Duodenal mucosa (tissue), 2 donors: ENCODE measurements around the gene BSG.

Experiments used
- H3K27ac ChIP-seq: one replicate; pipeline ENCODE4 v1.7.0; 2013; ENCODE audit warnings: low read depth, low read length
- H3K27me3 ChIP-seq, 2 donors: one replicate each; pipeline ENCODE4 v1.7.0; 2013; ENCODE audit warnings: low read length in 2 of 2, control low read depth in 1 of 2; ENCODE audit not compliant: insufficient read depth in 2 of 2, control insufficient read depth in 1 of 2
- H3K36me3 ChIP-seq, 2 donors: one replicate each; pipeline ENCODE4 v1.7.0; 2013; ENCODE audit warnings: low read length in 2 of 2, control low read depth in 1 of 2; ENCODE audit not compliant: insufficient read depth in 2 of 2, control insufficient read depth in 1 of 2
- H3K4me1 ChIP-seq, 2 donors: one replicate each; pipeline ENCODE4 v1.7.0; 2013; ENCODE audit warnings: low read length in 2 of 2, control low read depth in 1 of 2; ENCODE audit not compliant: insufficient read depth in 2 of 2, control insufficient read depth in 1 of 2
- H3K4me3 ChIP-seq, 2 donors: one replicate each; pipeline ENCODE4 v1.7.0; 2013; ENCODE audit warnings: low read length in 2 of 2, low read depth in 1 of 2
- H3K9ac ChIP-seq, 2 donors: one replicate each; pipeline ENCODE4 v1.7.0; 2013; ENCODE audit warnings: low read length in 2 of 2, low read depth in 1 of 2
- H3K9me3 ChIP-seq, 2 donors: one replicate each; pipeline ENCODE4 v1.7.0; 2013; ENCODE audit warnings: low read length in 2 of 2, control low read depth in 1 of 2; ENCODE audit not compliant: control insufficient read depth in 1 of 2

Gene BSG

GRCh38 chr19:556611-557382 lies 15.6 kb upstream of the BSG start:
- H3K9ac ChIP-seq: no peak overlapping the region
- no peaks in the 10 kb centered on the region for H3K36me3 ChIP-seq
- H3K4me3 ChIP-seq: no peak overlapping the region
- peaks cover 0 to 2% of the 10 kb centered on the region in 2 donors for H3K27me3 ChIP-seq
- H3K4me1 ChIP-seq: no peaks in the 10 kb centered on the region
- H3K27ac ChIP-seq: no peak overlapping the region
- no peaks in the 10 kb centered on the region for H3K9me3 ChIP-seq

DNA sequence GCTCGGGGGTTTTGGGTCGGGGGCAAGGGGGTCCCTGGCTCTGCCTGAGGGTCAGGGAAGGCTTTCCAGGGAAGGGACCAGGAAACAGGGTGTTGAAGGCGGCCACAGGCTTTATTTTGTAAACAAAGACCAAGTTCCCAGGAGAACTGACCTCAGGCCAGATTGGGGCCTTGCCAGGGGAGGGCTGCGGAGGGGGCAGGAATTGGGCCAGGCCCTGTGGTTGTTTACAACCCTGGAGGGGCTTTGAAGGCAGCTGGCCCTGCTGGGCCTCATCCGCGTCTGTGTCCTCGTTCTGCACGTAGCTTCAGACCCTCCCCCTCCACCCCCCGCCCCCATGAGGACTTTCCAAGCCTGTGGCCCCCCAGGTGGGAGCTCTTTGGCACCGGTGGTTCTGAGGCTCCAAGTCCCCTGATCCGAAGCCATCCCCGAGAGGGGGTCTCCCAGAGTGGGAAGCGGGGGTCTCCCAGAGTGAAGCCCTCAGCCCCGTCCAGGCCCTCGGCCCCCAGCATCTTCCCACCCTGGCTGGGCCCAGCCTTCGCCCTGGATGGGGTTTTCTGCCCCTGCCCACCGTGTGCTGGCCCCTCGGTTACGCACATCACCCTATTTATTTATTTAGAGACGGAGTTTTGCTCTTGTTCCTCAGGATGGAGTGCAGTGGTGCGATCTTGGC lies 13.5 kb upstream of the BSG start:
- H3K27me3 ChIP-seq: peaks cover 0 to 2% of the 10 kb centered on the region in 2 donors
- no peak overlapping the region for H3K27ac ChIP-seq
- no peaks in the 10 kb centered on the region for H3K9me3 ChIP-seq
- no peak overlapping the region for H3K4me3 ChIP-seq
- no peaks in the 10 kb centered on the region for H3K4me1 ChIP-seq
- no peak overlapping the region for H3K9ac ChIP-seq
- H3K36me3 ChIP-seq: no peaks in the 10 kb centered on the region

DNA sequence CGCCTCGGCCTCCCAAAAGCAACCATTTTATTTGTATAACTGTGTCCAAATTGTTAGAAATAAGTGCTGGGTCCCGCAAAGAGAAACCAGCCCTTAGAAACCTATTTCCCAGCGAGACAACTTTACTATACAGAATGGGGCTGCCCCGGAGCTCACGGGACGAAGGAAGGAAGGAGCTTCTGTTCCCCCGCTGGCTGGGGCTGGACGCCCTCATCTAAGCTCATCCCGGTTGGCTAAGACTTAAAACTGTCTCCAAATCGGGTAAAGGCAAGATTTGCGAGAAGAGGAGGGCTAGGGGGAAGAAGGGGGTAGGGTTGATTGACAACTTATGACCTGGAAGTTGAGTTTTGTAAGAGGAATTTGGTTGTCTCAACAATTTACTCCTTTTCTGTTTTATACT lies 12.3 kb upstream of the BSG start:
- H3K36me3 ChIP-seq: no peaks in the 10 kb centered on the region
- H3K27ac ChIP-seq: no peak overlapping the region
- H3K4me1 ChIP-seq: no peaks in the 10 kb centered on the region
- peaks cover 0 to 2% of the 10 kb centered on the region in 2 donors for H3K27me3 ChIP-seq
- H3K9me3 ChIP-seq: no peaks in the 10 kb centered on the region
- no peak overlapping the region for H3K4me3 ChIP-seq
- H3K9ac ChIP-seq: no peak overlapping the region

DNA sequence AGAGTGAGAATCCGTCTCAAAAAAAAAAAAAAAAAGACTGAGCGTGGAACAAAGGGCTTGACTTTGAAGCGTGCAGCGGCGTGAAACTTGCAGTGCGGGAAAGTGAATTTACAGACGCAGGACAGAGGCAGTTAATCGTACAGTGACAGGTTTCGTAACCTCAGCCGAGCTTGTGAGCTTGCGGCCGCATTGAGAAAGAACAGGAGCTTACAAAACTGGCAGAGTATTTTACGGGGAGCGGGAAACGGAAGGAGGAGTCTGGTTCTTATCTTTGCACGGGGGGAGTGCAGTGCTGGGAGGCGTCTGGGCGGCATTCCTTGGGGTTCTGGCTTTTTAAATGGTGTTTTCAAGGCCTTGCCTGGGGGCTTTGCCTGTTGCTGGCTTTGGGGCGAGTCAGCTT lies 6.0 kb upstream of the BSG start:
- Histone ChIP-seq H3K27me3 (no peaks in the 10 kb centered on the region), H3K4me3 (no peak overlapping the region), H3K9me3 (no peaks in the 10 kb centered on the region), H3K27ac (no peak overlapping the region), H3K9ac (no peak overlapping the region), H3K4me1 (peaks cover 0 to 6% of the 10 kb centered on the region in 2 donors), H3K36me3 (no peaks in the 10 kb centered on the region)

DNA sequence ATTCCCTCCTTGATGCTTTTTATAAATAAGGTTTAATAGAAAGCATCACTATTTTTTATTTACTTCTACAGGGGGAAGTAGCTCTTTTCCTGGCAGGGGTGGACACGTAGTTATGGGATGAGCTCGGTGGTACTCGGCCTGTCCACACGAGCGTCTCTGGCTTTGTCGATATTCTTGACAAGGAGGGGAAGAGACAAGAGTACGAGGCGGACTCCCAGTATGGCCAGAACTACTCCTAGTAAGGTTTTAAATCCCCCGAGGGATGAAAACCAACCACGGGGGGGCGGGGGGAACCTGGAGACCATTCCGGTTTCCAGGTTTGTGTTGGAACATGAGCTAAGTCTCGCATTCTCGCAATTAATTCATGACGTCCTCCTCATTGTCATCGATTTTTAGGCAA lies 5.6 kb upstream of the BSG start:
- Histone ChIP-seq H3K4me1 (peaks cover 0 to 9% of the 10 kb centered on the region in 2 donors), H3K36me3 (no peaks in the 10 kb centered on the region), H3K27me3 (no peaks in the 10 kb centered on the region), H3K27ac (no peak overlapping the region), H3K9me3 (no peaks in the 10 kb centered on the region), H3K9ac (no peak overlapping the region), H3K4me3 (no peak overlapping the region)

- no peak overlapping the region for H3K27ac ChIP-seq
- H3K4me1 ChIP-seq: peaks cover 0 to 9% of the 10 kb centered on the region in 2 donors
- no peaks in the 10 kb centered on the region for H3K9me3 ChIP-seq
- no peak overlapping the region for H3K9ac ChIP-seq
- no peaks in the 10 kb centered on the region for H3K36me3 ChIP-seq
- no peak overlapping the region for H3K4me3 ChIP-seq
- no peaks in the 10 kb centered on the region for H3K27me3 ChIP-seq
Measured at GRCh38 chr19:567296-567900, 5.0 kb upstream of the BSG start.

GRCh38 chr19:570251-570686 lies 2.1 kb upstream of the BSG start:
- Histone ChIP-seq H3K27ac (no peak overlapping the region), H3K36me3 (no peaks in the 10 kb centered on the region), H3K9me3 (no peaks in the 10 kb centered on the region), H3K27me3 (no peaks in the 10 kb centered on the region), H3K4me1 (peaks cover 8 to 26% of the 10 kb centered on the region in 2 donors), H3K4me3 (no peak overlapping the region), H3K9ac (no peak overlapping the region)

DNA sequence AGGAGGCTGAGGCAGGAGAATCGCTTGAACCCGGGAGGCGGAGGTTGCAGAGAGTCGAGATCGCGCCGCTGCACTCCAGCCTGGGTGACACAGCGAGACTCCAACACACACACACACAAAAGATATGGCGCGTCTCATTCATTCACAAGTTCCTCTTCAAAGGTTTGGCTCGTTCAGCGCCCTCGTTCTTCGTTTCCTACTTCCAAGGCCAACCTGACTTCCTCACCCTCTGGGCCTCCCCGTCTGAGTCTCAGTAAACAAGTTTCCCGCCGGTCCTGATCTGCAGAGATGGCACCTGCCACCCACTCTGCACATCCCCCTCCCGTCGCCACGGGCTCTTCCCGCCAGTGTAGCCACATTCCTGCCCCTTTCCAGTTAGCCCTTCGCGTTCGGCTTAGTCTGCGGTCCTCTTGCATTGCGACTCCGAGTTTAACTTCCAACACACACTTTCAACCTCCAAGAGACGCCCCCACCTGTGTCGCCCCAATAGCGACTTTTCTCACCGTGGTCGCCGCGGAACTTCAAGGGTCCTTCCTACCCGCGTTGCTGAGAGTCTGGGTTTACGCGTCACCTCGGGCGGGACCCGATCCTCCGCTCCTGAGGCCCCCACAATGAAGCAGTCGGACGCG lies 1.3 kb upstream of the BSG start:
- peak overlapping the region; percentile 66 to 79 for H3K4me3 ChIP-seq
- H3K36me3 ChIP-seq: no peaks in the 10 kb centered on the region
- peak overlapping the region; percentile 33 for H3K27ac ChIP-seq
- H3K9ac ChIP-seq: peak overlapping the region; percentile 40 to 76
- H3K9me3 ChIP-seq: no peaks in the 10 kb centered on the region
- no peaks in the 10 kb centered on the region for H3K27me3 ChIP-seq
- peaks cover 12 to 32% of the 10 kb centered on the region in 2 donors for H3K4me1 ChIP-seq

DNA sequence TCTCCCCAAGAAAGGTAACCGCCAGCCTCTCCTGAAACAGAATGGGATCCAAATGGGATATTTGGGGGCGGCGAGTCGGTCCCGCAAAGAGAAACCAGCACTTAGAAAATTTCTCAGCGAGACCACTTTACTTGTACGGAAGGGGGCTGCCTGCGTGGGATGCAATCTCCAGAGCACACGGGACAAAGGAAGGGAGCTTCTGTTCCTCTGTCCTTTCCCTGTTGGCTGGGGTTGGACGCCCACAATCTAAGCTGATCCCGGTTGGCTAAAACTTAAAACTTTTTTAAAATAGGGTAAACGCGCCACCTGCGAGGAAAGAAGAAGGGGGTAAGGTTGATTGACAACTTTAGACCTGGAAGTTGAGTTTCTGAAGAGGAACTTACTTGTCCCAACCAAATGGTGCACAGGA lies 826 bp upstream of the BSG start:
- Histone ChIP-seq H3K9me3 (no peaks in the 10 kb centered on the region), H3K27ac (peak overlapping the region; percentile 33), H3K36me3 (peaks cover 0 to under 1% of the 10 kb centered on the region in 2 donors), H3K9ac (peak overlapping the region; percentile 40 to 76), H3K4me3 (peak overlapping the region; percentile 66 to 79), H3K4me1 (peaks cover 14 to 35% of the 10 kb centered on the region in 2 donors), H3K27me3 (no peaks in the 10 kb centered on the region)
